Endothelial cell of umbilical vein (primary cell): ENCODE results near the gene DNAJC3. TPM values are rescaled to one million over a fixed set of nuclear protein-coding genes. Genes with fewer than 3 reads are reported as not detected.

Experiments
- BruUV-seq: library from RNA; stranded (reverse); fragments of 400-500 nt; replicated peaks from 2 replicates; lab custom pipeline; 2021; lab: Mats Ljungman, UMichigan
- CTCF ChIA-PET: fragments of 300-600, 350-600 bp; sonication (Branson Sonifier 250); formaldehyde crosslinking; loops from one replicate; lab custom pipeline; 2021; ENCODE audit warnings: antibody characterized with exemption, inconsistent platforms; lab: Charles Lee
- POLR2A ChIA-PET: fragments of 300-600, 350-600 bp; sonication (Branson Sonifier 250); formaldehyde crosslinking; loops from one replicate; lab custom pipeline; 2021; ENCODE audit warnings: antibody characterized with exemption, inconsistent platforms; lab: Charles Lee
- DNase-seq: peaks from one replicate; pipeline ENCODE4 v3.0.0-alpha.2; 2011; ENCODE audit warnings: low read depth, low spot score
- FAIRE-seq: peaks from 2 replicates; lab custom pipeline; 2011; peaks lifted over from hg19 to GRCh38; lab: Jason Lieb, UNC
- H2AFZ ChIP-seq: 2 replicates; pipeline ENCODE4 v1.6.0; 2012; ENCODE audit warnings: low read depth, low read length, control low read depth, inconsistent platforms
- H3K27ac ChIP-seq: 2 replicates; pipeline ENCODE4 v1.5.1; 2011; ENCODE audit warnings: low read depth, mild to moderate bottlenecking, control low read depth, low read length, moderate library complexity; ENCODE audit not compliant: insufficient read depth
- H3K27me3 ChIP-seq, 2 experiments: 2 replicates each; pipeline versions ENCODE4 v1.6.0 to v1.6.1; 2011; ENCODE audit warnings: low read length in 2 of 2, mixed read lengths in 1 of 2; ENCODE audit not compliant: control insufficient read depth in 2 of 2, insufficient read depth in 2 of 2
- H3K36me3 ChIP-seq, 2 experiments: 2 replicates in 1 of 2; 3 replicates in 1 of 2; pipeline ENCODE4 v1.5.1; 2011; ENCODE audit warnings: low read length in 2 of 2, mild to moderate bottlenecking in 1 of 2, moderate library complexity in 1 of 2; ENCODE audit not compliant: control insufficient read depth in 2 of 2, insufficient read depth in 2 of 2; ENCODE audit errors: extremely low read depth in 1 of 2
- H3K4me1 ChIP-seq: 3 replicates; pipeline ENCODE4 v1.5.1; 2011; ENCODE audit warnings: mild to moderate bottlenecking, low read length; ENCODE audit not compliant: control insufficient read depth, insufficient read depth; ENCODE audit errors: extremely low read depth
- H3K4me2 ChIP-seq: 2 replicates; pipeline ENCODE4 v1.6.1; 2011; ENCODE audit warnings: low read length, control low read depth, mixed read lengths; ENCODE audit not compliant: insufficient read depth
- H3K4me3 ChIP-seq, 3 experiments: fragments of 200-600 bp in 1 of 3; sonication (generic), shearing (Covaris generic) in 1 of 3; replicated peaks in 1 of 3; 2 replicates each; pipeline ENCODE4 v1.5.1; 2011 to 2016; ENCODE audit warnings: control low read depth in 3 of 3, low read length in 3 of 3, mild to moderate bottlenecking in 2 of 3, inconsistent platforms in 1 of 3, low read depth in 1 of 3, moderate library complexity in 1 of 3; ENCODE audit not compliant: insufficient read depth in 1 of 3
- H3K79me2 ChIP-seq: 2 replicates; pipeline ENCODE4 v1.6.0; 2012; ENCODE audit warnings: low read length, inconsistent platforms; ENCODE audit not compliant: control insufficient read depth, insufficient read depth
- H3K9ac ChIP-seq: replicated peaks from 2 replicates; pipeline ENCODE3; 2011; ENCODE audit warnings: low read length, control low read depth; ENCODE audit not compliant: insufficient read depth; ENCODE audit errors: extremely low read depth
- H3K9me1 ChIP-seq: replicated peaks from 3 replicates; pipeline ENCODE4 v1.6.0; 2011; ENCODE audit warnings: mild to moderate bottlenecking, low read length; ENCODE audit not compliant: control insufficient read depth, insufficient read depth; ENCODE audit errors: extremely low read depth
- H3K9me3 ChIP-seq: replicated peaks from 2 replicates; pipeline ENCODE4 v1.5.1; 2012; ENCODE audit warnings: low read length, inconsistent platforms; ENCODE audit not compliant: control insufficient read depth, insufficient read depth
- H4K20me1 ChIP-seq: replicated peaks from 2 replicates; pipeline ENCODE3; 2011; ENCODE audit warnings: mild to moderate bottlenecking, low read length; ENCODE audit not compliant: control insufficient read depth, insufficient read depth; ENCODE audit errors: extremely low read depth
- CTCF ChIP-seq, 2 donors: IDR thresholded peaks; 1 replicate in 1 of 2; 2 replicates in 1 of 2; pipeline ENCODE4 v1.5.1; 2011; ENCODE audit warnings: low read length in 2 of 2, mild to moderate bottlenecking in 2 of 2, moderate library complexity in 2 of 2, control low read depth in 1 of 2, inconsistent platforms in 1 of 2, low read depth in 1 of 2; ENCODE audit not compliant: insufficient read depth in 1 of 2; ENCODE audit errors: extremely low read depth in 1 of 2
- EZH2 ChIP-seq: IDR thresholded peaks from 2 replicates; pipeline ENCODE4 v1.6.1; 2012; ENCODE audit warnings: borderline replicate concordance, low read depth, mild to moderate bottlenecking, moderate library complexity, low read length, inconsistent platforms; ENCODE audit not compliant: severe bottlenecking
- FOS ChIP-seq: IDR thresholded peaks from 2 replicates; pipeline ENCODE4 v1.6.1; 2011; ENCODE audit warnings: mild to moderate bottlenecking, low read length, moderate library complexity, borderline replicate concordance; ENCODE audit not compliant: insufficient read depth
- GATA2 ChIP-seq: IDR thresholded peaks from 2 replicates; pipeline ENCODE4 v1.7.0; 2011; ENCODE audit warnings: low read depth, mild to moderate bottlenecking, moderate library complexity, mixed read lengths, low read length; ENCODE audit not compliant: insufficient read length, insufficient read depth
- JUN ChIP-seq: IDR thresholded peaks from 2 replicates; pipeline ENCODE4 v1.6.1; 2011; ENCODE audit warnings: borderline replicate concordance, low read depth; ENCODE audit not compliant: insufficient read length, insufficient read depth
- MAX ChIP-seq: IDR thresholded peaks from 2 replicates; pipeline ENCODE4 v1.6.1; 2011; ENCODE audit not compliant: insufficient read depth, insufficient read length
- MYC ChIP-seq: IDR thresholded peaks from one replicate; pipeline ENCODE4 v1.6.1; 2011; ENCODE audit warnings: mild to moderate bottlenecking, low read depth, low read length
- POLR2A ChIP-seq: IDR thresholded peaks from 2 replicates; pipeline ENCODE4 v1.6.1; 2012; ENCODE audit warnings: low read depth, mild to moderate bottlenecking, control low read depth, low read length
- POLR2AphosphoS5 ChIP-seq: IDR thresholded peaks from 2 replicates; pipeline ENCODE4 v1.6.1; 2012; ENCODE audit warnings: low read depth, mild to moderate bottlenecking, control low read depth, low read length, moderate library complexity; ENCODE audit not compliant: insufficient read depth
- dilution Hi-C: fragments of 300-500 bp; cut with MboI; formaldehyde crosslinking; loops from one replicate; pipeline ENCODE4 v1.15.0; 2019; ENCODE audit warnings: low sequenced_read_pairs; ENCODE audit not compliant: extremely low pct_ligation_motif_present
- intact Hi-C: fragments of 100-400 bp; cut with micrococcal nuclease; formaldehyde crosslinking; loops from one replicate; pipeline ENCODE4 v1.10.0; 2022
- polyA plus RNA-seq, 4 experiments: library from polyadenylated mRNA; depleted of rRNA in 3 of 4; stranded (reverse) in 3 of 4; unstranded in 1 of 4; fragments of >200 nt; gene quantifications; 2 replicates each; pipeline versions ENCODE4 v1.2.1 to v1.2.3, GENCODE V29; 2011 to 2012; ENCODE audit warnings: missing spikeins in 1 of 4
- total RNA-seq: library from RNA; stranded (reverse); gene quantifications from 2 replicates; pipeline ENCODE4 v1.2.3, GENCODE V29; 2021

The DNAJC3 gene
- total and polyA plus RNA-seq, 2 donors (not counting 3 experiments of a cell fraction or from before 2014, with no cell fraction given): 17.0 to 51.2 TPM

- Histone ChIP-seq H4K20me1 (no peaks in the 10 kb centered on the region), H3K9me1 (no peaks in the 10 kb centered on the region), H3K36me3 (no peaks in the 10 kb centered on the region), H3K4me2 (no peak overlapping the region), H3K27ac (no peak overlapping the region), H3K9me3 (no peaks in the 10 kb centered on the region), H3K27me3 (no peaks in the 10 kb centered on the region), H3K4me3 (no peak overlapping the region), H2AFZ (no peak overlapping the region), H3K79me2 (peaks cover 22% of the 10 kb centered on the region), H3K9ac (no peak overlapping the region), H3K4me1 (no peaks in the 10 kb centered on the region)
- BruUV-seq: no TSS peak
- ChIA-PET CTCF (no interaction called here), POLR2A (no interaction called here)
- DNase-seq: no peak
- dilution Hi-C loops (no loop called here), intact Hi-C loops (no loop called here)
- TF ChIP-seq POLR2A (no peak), GATA2 (no peak), MYC (no peak), FOS (no peak), POLR2AphosphoS5 (no peak), MAX (no peak), JUN (no peak), CTCF (IDR thresholded peaks at IDR 0.05; ENCODE audit: extremely low read depth in 1 of 2, insufficient read depth in 1 of 2, low read depth in 1 of 2, low read length in 2 of 2) (no peak), EZH2 (no peak)
- no peak for FAIRE-seq
These were observed 64.0 kb downstream of the DNAJC3 start for GRCh38 chr13:95740979-95741320.
